ENCODE measurements around the gene VSTM2L.

The VSTM2L gene

GRCh38 chr20:37864298-37864697 lies 38.6 kb upstream of the VSTM2L start:
- TF ChIP-seq, protein P1, sequence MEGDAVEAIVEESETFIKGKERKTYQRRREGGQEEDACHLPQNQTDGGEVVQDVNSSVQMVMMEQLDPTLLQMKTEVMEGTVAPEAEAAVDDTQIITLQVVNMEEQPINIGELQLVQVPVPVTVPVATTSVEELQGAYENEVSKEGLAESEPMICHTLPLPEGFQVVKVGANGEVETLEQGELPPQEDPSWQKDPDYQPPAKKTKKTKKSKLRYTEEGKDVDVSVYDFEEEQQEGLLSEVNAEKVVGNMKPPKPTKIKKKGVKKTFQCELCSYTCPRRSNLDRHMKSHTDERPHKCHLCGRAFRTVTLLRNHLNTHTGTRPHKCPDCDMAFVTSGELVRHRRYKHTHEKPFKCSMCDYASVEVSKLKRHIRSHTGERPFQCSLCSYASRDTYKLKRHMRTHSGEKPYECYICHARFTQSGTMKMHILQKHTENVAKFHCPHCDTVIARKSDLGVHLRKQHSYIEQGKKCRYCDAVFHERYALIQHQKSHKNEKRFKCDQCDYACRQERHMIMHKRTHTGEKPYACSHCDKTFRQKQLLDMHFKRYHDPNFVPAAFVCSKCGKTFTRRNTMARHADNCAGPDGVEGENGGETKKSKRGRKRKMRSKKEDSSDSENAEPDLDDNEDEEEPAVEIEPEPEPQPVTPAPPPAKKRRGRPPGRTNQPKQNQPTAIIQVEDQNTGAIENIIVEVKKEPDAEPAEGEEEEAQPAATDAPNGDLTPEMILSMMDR (IDR thresholded peaks at IDR 0.05; ENCODE audit: low read depth, low read length), result no peak
- no peak overlapping the region for H3K4me3 ChIP-seq (replicated peaks in 1 of 2; ENCODE audit: low read depth in 2 of 2, low read length in 2 of 2)
- no peak for DNase-seq (ENCODE audit: low read depth in 2 of 2)

DNA sequence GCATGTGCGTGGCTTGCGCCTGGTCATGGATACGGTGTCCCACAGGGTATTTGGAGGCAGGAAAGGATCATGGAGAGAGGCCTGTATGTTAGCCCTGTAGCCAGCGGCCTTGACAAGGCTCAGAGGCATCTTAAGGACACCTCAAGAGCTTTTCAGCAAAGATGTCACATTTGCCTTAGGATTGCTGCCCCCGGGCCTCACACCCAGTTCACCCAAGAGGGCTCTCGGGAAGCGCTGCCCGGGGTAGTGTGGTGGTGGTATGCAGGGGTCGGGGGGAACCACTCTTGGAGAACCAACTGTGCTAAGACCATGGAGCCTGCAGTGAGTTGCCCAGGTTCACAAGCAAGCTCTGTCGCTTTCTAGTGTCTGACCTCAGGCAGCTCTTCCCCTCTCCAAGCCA lies 36.9 kb upstream of the VSTM2L start:
- no peak overlapping the region for H3K4me3 ChIP-seq (replicated peaks in 1 of 2; ENCODE audit: low read depth in 2 of 2, low read length in 2 of 2)
- no peak for DNase-seq (ENCODE audit: low read depth in 2 of 2)
- TF ChIP-seq, protein P1 (IDR thresholded peaks at IDR 0.05; ENCODE audit: low read depth, low read length), result no peak

DNA sequence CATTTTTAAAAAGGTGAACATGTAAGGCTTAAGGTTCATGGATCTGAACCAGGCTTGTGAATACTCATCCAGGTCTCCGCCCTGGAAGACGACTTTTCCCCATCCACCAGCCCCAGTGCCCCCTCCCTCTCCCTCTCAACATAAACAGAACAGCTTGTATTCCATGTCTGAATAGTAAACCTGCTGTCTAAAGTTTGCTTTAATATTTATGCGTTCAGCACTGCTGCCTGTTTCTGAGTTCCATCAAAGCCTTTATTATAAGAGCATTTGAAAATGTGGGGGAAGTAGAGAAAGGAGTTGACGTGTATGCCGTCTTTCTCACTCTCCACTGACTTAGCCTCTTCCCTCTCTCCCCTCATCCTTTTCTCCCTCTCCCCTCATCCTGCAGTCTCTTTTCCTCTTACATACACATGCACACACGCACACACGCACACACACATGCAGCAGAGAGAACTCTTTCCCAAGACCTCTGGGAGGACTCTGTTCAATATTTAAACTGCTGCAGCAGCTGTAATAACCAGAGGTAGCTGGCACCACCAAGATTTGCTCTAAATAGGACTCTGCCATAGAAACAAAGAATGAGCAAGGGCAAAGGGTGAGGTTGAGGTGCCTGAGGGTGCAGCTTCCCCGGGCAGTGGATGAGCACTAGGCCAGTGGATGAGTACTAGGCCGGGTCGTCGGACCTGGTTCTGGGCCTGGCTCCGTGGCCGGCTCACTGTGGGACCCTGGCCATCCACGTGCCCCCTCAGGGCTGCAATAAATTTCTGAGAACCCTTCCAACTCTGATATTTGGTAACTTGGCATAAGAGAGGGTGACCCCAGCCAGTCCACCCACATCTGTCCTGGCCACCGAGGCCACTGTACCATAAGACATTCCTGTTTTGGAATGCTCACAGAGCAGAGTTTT lies 35.4 kb upstream of the VSTM2L start:
- no peak overlapping the region for H3K4me3 ChIP-seq (replicated peaks in 1 of 2; ENCODE audit: low read depth in 2 of 2, low read length in 2 of 2)

DNA sequence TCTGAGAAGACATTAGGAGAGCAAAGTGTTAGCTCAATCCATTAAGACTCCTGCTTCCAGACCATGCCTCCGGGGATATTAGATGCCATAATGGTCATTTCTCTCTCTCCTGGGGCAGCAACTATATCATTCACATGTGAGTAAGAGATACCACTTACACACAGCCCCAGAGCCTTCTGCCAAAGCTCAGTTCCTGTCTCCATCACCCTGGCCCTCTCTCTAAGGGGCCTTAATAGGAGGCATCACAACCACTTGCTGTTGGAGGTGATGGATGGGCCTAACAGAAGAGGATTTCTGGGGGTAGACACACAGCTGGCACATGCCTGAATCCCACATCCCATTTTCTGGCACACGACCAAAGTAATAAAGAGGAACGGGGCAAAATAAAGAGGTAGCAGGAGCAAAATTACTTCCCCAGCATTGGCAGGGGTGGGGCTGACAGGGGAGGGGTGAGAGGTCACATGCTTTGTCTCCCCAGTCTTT lies 34.0 kb upstream of the VSTM2L start:
- TF ChIP-seq, protein P1 (IDR thresholded peaks at IDR 0.05; ENCODE audit: low read depth, low read length), result no peak
- no peak for DNase-seq (ENCODE audit: low read depth in 2 of 2)
- H3K4me3 ChIP-seq (replicated peaks in 1 of 2; ENCODE audit: low read depth in 2 of 2, low read length in 2 of 2), result no peak overlapping the region

More for the DNA sequence above, 35.4 kb upstream of the VSTM2L start:
- no peak for DNase-seq (ENCODE audit: low read depth in 2 of 2)
- TF ChIP-seq, protein P1 (IDR thresholded peaks at IDR 0.05; ENCODE audit: low read depth, low read length), result no peak

DNA sequence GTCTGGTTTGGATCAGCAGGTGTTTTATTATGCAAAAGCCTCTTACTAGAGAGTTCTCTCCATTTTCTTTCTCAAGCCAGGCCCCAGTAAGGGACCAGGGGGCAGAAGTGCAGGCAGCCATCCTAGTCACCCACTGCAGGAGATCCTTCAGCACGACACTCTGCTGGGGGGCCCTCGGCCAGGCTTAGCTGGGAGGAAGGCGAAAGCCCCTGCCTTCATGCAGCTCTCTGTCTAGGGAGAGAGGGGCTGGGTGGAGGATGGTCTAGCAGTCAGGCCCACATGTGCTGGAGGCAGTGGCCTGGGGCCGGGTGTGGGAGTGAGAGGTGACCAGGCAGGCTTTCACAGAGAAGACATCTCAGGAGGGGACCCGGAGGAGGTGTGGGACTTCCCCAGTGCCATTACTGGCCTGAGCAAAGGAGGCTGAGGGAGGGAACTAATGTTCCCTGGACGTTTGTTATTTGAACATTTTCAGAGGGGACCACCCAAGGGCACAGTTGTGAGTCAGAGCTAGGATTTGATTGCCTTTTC lies 33.5 kb upstream of the VSTM2L start:
- TF ChIP-seq, protein P1 (IDR thresholded peaks at IDR 0.05; ENCODE audit: low read depth, low read length), result no peak
- DNase-seq (ENCODE audit: low read depth in 2 of 2), result no peak
- no peak overlapping the region for H3K4me3 ChIP-seq (replicated peaks in 1 of 2; ENCODE audit: low read depth in 2 of 2, low read length in 2 of 2)

DNA sequence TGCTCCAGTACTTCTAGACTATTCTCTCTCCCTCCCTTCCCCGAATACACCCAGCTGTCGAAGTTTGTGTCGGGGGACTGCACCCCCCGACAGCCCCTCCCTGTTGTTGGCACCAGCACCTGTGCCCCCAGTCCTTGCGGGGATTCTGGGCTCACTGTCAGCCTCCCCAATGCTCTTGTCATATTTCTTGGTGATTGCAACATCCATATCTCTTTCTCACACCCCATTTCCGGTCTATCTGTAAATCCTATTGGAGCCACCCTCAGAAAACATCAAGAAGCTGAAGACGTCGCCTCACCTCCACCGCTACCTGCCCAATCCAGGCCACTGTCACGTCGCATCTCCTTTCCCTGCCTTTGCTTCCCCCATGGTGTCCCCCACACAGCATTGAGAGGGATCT lies 32.6 kb upstream of the VSTM2L start:
- no peak overlapping the region for H3K4me3 ChIP-seq (replicated peaks in 1 of 2; ENCODE audit: low read depth in 2 of 2, low read length in 2 of 2)
- TF ChIP-seq, protein P1 (IDR thresholded peaks at IDR 0.05; ENCODE audit: low read depth, low read length), result no peak
- no peak for DNase-seq (ENCODE audit: low read depth in 2 of 2)

Measured in cardiac fibroblast (primary cell).